T-helper 1 cell treated with Interleukin-12 subunit alpha and Interleukin-12 subunit beta and Interleukin-4 antibody, amounts not matched to agents 30 ng/mL and 1 ng/mL, for 36 hours (primary cell): ENCODE data around the gene RRM2. TPM values are rescaled to one million over a fixed set of nuclear protein-coding genes. Genes with fewer than 3 reads are reported as not detected.

Experiments
- intact Hi-C: fragments of 100-400 bp; cut with micrococcal nuclease; formaldehyde crosslinking; loops from one replicate; pipeline ENCODE4 v1.15.1; 2024
- total RNA-seq: library from RNA; stranded (reverse); gene quantifications from 2 replicates; pipeline ENCODE4 v1.2.3, GENCODE V29; 2022

RRM2 gene
- total RNA-seq, 1 donor from 2014 or later = 333 TPM

DNA sequence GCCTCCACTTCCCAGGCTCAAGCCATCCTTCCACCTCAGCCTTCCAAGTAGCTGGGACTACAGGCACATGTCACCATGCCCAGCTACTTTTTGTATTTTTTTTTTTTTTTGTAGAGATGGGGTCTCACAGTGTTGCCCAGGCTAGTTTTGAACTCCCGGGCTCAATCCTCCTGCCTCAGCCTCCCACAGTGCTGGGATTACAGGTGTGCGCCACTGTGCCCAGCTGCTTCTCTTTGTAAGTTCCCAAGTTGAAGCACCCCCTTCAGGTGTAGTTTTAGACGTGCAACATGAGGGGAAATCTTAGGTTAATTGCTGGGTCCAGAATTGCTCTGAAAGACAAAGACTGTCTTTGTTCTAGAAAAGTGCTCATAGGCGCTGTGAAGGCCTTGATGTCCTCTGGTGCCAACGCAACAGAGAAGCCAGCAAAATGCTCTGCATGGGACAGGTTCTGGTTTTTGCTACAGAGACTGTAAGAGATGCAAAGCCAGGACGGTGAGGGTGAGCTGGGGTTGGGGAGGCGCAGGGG is 46.6 kb downstream of the RRM2 start:
- intact Hi-C loops = no loop called here

- intact Hi-C loops = no loop called here
Measured at GRCh38 chr2:10169581-10169980, 47.0 kb downstream of the RRM2 start.

GRCh38 chr2:10170256-10170655 is 47.7 kb downstream of the RRM2 start:
- intact Hi-C loops = no loop called here

GRCh38 chr2:10171006-10171800 is 48.7 kb downstream of the RRM2 start:
- intact Hi-C loops = no loop called here

DNA sequence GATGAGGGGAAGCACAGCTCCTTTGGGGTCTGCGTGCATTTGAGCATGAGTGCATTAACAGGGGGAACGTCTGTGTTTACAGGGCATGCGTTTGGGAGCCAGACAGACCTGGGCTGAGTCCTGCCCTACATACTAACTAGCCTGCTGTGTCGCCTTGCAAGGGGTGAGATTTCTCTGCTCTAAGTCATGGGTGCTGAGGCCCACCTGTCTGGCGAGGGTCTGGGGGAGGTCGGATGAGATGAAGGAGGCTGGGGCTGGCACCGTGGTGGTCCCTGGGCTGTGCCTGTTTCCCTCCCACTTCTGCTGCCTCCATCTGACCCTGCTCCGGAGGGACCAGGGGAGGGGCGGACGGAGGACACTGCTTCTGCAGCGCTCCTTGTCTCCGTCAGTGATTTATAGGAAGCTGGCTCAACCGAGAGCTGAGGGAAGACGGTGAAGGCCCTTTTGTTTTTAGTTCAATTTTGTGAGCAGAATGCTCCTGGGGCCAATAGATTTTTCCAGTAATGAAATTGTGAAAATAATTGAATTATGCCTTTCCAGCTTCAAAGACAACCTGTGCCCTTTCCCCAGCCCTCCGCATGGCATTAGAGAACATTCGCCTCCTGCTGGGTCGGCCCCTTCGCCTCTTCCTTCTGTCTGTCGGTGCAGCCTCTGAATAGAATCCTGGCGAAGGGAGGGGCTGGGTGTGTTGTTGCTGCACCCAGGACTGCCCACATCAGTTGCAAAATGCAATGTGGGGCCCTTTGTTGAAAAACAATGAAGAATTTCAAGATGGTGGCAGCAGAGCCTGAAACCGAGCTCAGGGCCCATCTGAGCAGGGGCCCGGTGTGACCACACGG is 49.7 kb downstream of the RRM2 start:
- intact Hi-C loops = no loop called here

GRCh38 chr2:10173258-10174005 is 50.9 kb downstream of the RRM2 start:
- intact Hi-C loops = no loop called here

DNA sequence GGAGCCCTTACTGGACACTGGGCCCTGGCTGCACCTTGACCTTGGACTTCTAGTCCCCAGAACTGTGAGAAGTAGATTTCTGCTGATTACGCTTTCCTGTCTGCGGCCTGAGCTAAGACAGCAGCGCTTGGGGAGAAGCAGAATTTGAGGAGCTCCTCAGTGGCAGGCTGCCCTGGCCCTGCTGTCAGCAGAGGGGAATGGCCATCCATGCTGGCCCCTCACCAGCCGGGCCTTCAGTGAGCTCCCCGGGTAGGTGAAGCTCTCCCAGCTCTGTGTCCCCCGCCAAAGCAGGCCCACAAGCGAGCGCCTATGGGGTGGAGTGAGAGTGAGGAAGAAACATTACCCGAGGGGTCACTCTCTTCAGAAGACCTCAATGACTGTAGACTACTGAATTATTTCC is 51.6 kb downstream of the RRM2 start:
- intact Hi-C loops = no loop called here

DNA sequence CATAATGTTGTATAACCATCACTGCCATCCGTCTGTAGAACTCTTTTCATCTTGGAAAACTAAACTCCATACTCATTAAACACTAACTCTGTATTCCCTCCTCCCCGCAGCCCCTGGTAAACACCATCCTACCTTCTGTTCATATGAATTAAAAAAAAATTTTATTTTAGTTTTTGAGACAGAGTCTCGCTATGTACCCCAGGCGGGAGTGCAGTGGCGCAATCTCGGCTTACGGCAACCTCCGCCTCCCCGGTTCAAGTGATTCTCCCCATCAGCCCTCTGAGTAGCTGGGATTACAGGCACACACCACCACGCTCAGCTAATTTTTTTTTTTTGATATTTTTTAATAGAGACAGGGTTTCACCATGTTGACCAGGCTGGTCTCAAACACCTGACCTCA is 52.9 kb downstream of the RRM2 start:
- intact Hi-C loops = no loop called here

- intact Hi-C loops = no loop called here
Measured at GRCh38 chr2:10178751-10179150, 56.2 kb downstream of the RRM2 start.

GRCh38 chr2:10179422-10179821 is 56.9 kb downstream of the RRM2 start:
- intact Hi-C loops = no loop called here

DNA sequence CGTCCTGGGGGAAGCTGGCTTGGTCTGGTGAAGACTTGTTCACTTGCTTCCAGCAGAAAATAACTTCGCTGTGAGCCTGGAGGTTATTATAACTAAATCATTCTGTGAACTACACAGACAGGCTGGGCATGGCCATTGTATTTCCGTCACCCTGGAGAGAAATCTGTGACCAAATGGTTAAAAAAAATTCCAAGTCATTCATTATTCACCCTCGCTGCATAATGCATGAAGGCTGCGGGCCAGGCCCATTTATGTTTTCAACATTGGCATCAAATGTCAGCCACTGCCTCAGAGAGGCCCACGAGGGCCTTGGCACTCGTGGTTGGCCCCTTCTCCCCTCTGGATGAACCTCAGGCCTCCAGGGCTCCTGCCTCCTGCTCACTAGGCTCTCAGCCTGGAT is 57.7 kb downstream of the RRM2 start:
- intact Hi-C loops = no loop called here

Other genes with a start within 250 kb of the RRM2 start
- 1.1 and 1.8 TPM in 2 replicates for gene GRHL1, start 171.0 kb upstream of the RRM2 start, total RNA-seq
- 10.9 and 11.7 TPM in 2 replicates for gene KLF11, start 79.2 kb upstream of the RRM2 start, total RNA-seq
- gene CYS1, start 42.3 kb upstream of the RRM2 start, total RNA-seq = 1.3 and 1.6 TPM in 2 replicates
- 47.5 and 53.9 TPM in 2 replicates for gene HPCAL1, start 180.2 kb downstream of the RRM2 start, total RNA-seq